ENCODE results near the gene C16orf46.

DNA sequence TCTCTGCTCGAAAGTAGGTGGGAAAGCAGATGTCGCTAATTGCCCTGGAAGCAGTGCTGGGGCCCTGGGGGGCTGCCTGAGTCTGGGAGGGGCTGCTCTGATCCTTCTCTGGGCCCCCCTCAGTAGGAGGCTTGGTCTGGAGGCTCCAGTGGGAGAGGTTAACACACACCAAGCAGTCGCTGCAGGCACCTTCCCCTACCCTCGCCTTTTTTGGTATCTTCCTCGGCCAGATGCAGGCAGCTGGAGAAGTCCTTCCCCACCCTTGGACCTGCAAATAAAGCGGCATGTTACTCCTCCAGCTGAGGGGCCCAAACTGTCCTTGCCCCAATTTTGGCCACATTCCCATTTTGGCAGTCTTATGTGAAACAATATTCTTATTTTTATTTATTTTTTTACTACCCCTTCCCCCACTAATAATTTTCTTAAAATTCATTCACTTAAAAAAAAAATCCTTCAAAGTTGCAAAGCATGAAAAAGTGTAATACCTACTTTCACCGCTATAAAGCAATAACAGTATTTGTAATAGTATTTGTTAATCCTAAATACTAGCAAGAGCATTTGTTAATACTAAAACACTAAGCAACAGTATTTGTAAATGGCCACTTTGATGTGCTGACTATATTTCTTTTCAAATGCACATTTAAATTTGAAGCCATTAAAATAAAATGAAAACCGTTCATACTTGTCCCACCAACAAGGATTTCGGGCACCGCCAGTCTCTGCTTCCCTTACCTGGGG lies 15.0 kb downstream of the C16orf46 start:
- TF ChIP-seq POLR2A (IDR thresholded peaks at IDR 0.05) (no peak), POLR2AphosphoS5 (IDR thresholded peaks at IDR 0.05) (no peak), EP300 (IDR thresholded peaks at IDR 0.05) (no peak)
- TF ChIP-seq, protein P1, sequence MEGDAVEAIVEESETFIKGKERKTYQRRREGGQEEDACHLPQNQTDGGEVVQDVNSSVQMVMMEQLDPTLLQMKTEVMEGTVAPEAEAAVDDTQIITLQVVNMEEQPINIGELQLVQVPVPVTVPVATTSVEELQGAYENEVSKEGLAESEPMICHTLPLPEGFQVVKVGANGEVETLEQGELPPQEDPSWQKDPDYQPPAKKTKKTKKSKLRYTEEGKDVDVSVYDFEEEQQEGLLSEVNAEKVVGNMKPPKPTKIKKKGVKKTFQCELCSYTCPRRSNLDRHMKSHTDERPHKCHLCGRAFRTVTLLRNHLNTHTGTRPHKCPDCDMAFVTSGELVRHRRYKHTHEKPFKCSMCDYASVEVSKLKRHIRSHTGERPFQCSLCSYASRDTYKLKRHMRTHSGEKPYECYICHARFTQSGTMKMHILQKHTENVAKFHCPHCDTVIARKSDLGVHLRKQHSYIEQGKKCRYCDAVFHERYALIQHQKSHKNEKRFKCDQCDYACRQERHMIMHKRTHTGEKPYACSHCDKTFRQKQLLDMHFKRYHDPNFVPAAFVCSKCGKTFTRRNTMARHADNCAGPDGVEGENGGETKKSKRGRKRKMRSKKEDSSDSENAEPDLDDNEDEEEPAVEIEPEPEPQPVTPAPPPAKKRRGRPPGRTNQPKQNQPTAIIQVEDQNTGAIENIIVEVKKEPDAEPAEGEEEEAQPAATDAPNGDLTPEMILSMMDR (IDR thresholded peaks at IDR 0.05) = no peak

Data from upper lobe of left lung (tissue), 4 donors.